GM18505 (cell line): ENCODE measurements around the gene RAPH1.
"Not testable (repeated sequence)": the region's sequence is repeated elsewhere in the genome, so short reads cannot be mapped to it uniquely, and the experiment has no call there.

ENCODE experiments used
- ATAC-seq: cut with Tn5 transposase; IDR thresholded peaks from one replicate; pipeline ENCODE4 v1.9.1; 2021; ENCODE audit not compliant: unreplicated experiment
- POLR2A ChIP-seq: IDR thresholded peaks from 4 replicates; pipeline ENCODE4 v1.6.1; 2011; ENCODE audit warnings: borderline replicate concordance; ENCODE audit not compliant: insufficient read depth, insufficient read length; ENCODE audit errors: extremely low read depth

Gene RAPH1

GRCh38 chr2:203559641-203560040 lies 24.5 kb upstream of the RAPH1 start:
- ATAC-seq = no peak
- TF ChIP-seq POLR2A = no peak

GRCh38 chr2:203553784-203554183 lies 18.7 kb upstream of the RAPH1 start:
- no peak for ATAC-seq
- TF ChIP-seq POLR2A = no peak

GRCh38 chr2:203551778-203552177 lies 16.7 kb upstream of the RAPH1 start:
- TF ChIP-seq POLR2A = no peak
- ATAC-seq = no peak

DNA sequence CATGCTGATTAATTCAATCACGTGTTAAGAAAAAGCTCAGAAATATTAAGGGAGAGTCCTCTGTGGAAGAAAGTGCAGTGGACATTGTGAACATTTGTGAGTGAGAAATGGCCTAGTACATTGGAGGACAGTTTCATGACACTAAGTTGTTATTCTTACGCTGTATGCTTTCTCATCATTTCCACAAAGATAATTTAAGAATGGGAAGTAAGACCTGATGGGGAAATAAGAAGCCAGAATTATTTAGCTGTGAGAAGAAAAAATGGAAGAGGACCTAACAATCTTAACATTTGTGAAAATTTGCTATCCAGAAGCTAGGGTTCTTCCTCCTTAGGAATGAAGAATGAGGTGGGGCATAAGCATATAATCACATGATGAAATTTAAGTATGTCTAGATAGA lies 15.2 kb upstream of the RAPH1 start:
- TF ChIP-seq POLR2A = no peak
- no peak for ATAC-seq

- ATAC-seq = no peak
- no peak for TF ChIP-seq POLR2A
Measured at GRCh38 chr2:203549406-203549805, 14.3 kb upstream of the RAPH1 start.

GRCh38 chr2:203548887-203549286 lies 13.8 kb upstream of the RAPH1 start:
- no peak for TF ChIP-seq POLR2A
- no peak for ATAC-seq

GRCh38 chr2:203547356-203547755 lies 12.3 kb upstream of the RAPH1 start:
- no peak for ATAC-seq

GRCh38 chr2:203544402-203544801 lies 9.3 kb upstream of the RAPH1 start:
- TF ChIP-seq POLR2A = no peak
- ATAC-seq = no peak

More at GRCh38 chr2:203547356-203547755, 12.3 kb upstream of the RAPH1 start:
- TF ChIP-seq POLR2A = no peak

DNA sequence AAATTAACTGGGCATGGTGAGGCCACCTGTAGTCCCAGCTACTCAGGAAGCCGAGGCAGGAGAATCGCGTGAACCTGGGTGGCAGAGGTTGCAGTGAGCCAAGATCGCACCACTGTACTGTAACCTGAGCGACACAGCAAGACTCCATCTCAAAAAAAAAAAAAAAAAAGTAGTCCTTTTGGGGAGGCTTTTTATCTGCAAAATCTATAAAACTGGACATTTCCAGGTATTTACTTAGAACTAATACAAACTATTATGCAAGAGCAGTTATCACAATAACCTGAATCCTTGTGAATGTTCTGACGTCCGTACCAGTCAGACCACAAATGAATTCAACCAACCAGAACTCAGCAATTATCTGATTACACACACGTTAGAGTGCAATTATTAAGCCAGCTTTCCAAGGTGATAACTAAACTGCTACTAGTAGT lies 8.8 kb upstream of the RAPH1 start:
- no peak for TF ChIP-seq POLR2A

GRCh38 chr2:203540598-203540997 lies 5.5 kb upstream of the RAPH1 start:
- not testable (repeated sequence) for ATAC-seq

More for the DNA sequence above, 8.8 kb upstream of the RAPH1 start:
- ATAC-seq = no peak

GRCh38 chr2:203538237-203538636 lies 3.1 kb upstream of the RAPH1 start:
- not testable (repeated sequence) for ATAC-seq

DNA sequence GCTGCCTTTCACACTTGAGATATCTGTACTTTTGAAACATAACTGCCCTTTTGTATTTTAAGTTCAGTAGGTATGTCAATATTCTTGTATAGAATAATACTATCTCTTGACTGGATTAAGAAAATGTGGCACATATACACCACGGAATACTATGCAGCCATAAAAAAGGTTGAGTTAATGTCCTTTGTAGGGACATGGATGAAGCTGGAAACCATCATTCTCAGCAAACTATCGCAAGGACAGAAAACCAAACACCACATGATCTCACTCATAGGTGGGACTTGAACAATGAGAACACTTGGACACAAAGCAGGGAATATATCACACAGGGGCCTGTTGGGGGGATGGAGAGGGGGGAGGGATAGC lies 1.5 kb upstream of the RAPH1 start:
- ATAC-seq = not testable (repeated sequence)

DNA sequence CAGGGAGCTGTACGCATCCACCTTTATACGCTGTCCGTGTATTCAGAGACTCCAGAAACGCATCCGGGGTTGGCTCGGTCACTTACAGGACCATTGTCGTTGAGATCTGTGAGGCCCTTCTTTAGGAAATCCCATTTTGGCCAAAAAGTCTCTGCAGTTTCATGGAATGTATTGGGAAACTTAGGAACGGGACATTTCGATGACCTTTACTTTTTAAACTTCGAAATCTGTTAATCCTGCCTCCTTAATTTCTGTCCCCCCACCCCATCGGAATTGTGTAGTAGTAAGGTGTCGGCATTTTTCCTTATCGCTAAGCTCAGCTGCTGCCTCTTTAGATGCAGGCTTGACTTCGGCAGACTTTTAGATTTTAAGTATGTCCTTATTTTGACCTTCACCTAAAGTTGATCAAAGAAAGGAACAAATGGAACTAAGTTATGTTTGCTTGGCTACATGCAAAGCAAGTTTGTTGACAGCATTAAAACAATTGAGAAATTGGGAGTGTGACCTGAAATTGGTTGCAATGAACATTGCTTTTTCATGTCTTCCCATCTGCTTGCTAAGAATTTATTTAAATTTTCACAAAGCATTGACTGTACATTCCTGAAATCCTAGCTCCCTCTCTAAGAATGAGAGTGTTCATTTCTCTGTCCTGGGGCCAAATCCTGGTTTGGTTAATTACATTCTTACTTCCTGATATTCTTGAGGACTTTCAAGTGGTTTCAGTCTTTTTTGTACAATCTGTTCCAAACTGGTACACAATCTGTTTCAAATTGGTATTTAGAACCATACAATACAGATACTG lies 884 bp upstream of the RAPH1 start:
- no peak for ATAC-seq
- no peak for TF ChIP-seq POLR2A

DNA sequence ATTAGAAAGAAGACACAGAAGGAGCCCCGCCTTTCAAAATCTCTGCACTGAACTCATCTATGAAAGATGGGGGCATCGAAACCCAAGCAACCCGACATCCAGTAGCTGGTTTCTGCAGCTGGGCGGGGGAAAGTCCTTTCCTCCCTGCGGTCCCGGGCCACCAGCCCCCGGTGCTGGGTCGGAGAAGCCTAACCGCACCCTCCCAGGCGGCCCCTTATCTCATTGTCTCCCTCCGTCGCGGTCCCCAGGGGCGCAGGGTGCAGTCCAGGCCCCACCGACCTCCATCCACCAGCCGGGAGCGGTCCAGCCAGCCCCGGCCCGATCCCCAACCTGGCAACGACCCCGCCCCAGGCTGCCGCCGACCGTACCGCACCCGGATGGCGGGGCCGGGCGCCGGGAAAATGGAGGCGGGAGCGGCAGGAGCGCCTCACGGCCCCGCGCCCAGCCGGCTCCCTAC lies 452 bp downstream of the RAPH1 start:
- ATAC-seq = peak; percentile 41
- no peak for TF ChIP-seq POLR2A
